ENCODE measurements around the gene KLHL25.

DNA sequence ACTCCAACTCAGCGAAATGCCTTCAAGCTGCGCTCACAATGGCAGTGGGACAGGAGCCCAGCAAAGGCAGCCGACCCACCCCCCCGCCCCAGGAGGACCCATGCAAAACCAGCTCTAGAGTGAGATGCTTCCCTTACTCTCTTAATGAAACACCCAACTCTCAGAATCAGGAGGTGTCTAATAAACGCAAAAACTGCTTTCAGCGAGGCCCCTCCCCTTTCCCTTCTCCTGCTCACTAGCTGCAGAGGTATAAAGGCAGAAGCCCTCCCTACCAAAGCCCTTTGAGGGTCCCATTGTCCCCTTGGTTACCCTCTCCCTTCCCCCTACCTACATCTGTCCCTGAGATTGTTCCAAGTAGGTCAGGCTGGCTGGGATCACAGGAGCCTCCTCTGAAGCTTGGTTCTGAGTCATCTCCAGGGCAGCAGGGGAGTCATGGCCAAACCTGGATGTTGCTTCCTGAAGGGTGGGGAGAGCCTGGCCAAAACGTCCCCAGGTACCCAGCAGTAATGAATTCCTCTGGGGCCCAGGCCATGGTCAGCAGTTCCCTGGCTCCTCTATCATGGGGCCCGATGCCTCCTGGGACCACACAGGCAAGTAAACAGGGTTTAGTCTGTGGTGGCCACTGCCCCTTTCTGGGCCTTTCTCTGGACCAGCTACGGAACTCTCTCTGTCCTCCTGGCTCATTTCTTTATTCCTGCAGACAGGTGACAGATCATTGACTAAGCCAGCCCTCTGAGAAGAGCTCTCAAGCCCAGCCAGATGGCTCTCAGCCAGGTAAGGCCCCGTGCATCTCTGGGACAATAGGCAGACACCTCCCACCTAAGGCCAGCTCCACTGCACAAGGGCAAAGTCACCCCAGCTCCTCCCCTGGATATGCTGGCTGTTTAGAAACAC is 8.6 kb downstream of the KLHL25 start:
- TF ChIP-seq POLR2A (IDR thresholded peaks at IDR 0.05; ENCODE audit: low read length): no peak
- no peak for TF ChIP-seq GATA1 (IDR thresholded peaks at IDR 0.05; ENCODE audit: low read depth, low read length)

All from erythroblast (primary cell).